A673 (cell line): ENCODE data around the gene CPPED1. TPM values are rescaled to one million over a fixed set of nuclear protein-coding genes. Genes with fewer than 3 reads are reported as not detected.

Experiments used
- BruUV-seq: library from RNA; stranded (reverse); fragments of 400-500 nt; replicated peaks from 2 replicates; lab custom pipeline; 2021; lab: Mats Ljungman, UMichigan
- CTCF ChIA-PET: fragments of 300-600 bp; sonication (Branson Sonifier 250); formaldehyde crosslinking; loops from one replicate; lab custom pipeline; 2022; ENCODE audit warnings: antibody characterized with exemption; lab: Charles Lee
- POLR2A ChIA-PET: fragments of 300-600 bp; sonication (Branson Sonifier 250); formaldehyde crosslinking; loops from one replicate; lab custom pipeline; 2022; ENCODE audit warnings: antibody characterized with exemption; ENCODE audit not compliant: low non-redundant PET; lab: Charles Lee
- DNase-seq: peaks from one replicate; pipeline ENCODE4 v3.0.0-alpha.2; 2015; ENCODE audit warnings: low spot score
- H3K27ac ChIP-seq: fragments of 200-600 bp; sonication (generic); 2 replicates; pipeline ENCODE4 v1.5.1; 2016; ENCODE audit warnings: mixed run types, low read depth, mild to moderate bottlenecking, mixed read lengths, antibody characterized with exemption, low read length; ENCODE audit not compliant: poor library complexity, severe bottlenecking
- H3K27me3 ChIP-seq: fragments of 200-600 bp; sonication (generic); replicated peaks from 2 replicates; pipeline ENCODE4 v1.6.1; 2017; ENCODE audit warnings: mixed run types, low read depth, mild to moderate bottlenecking, mixed read lengths, antibody characterized with exemption, low read length; ENCODE audit not compliant: insufficient read depth, poor library complexity
- H3K36me3 ChIP-seq: fragments of 200-600 bp; sonication (generic); 2 replicates; pipeline ENCODE4 v1.6.1; 2016; ENCODE audit warnings: mixed run types, mild to moderate bottlenecking, mixed read lengths, antibody characterized with exemption, low read length; ENCODE audit not compliant: insufficient read depth, poor library complexity, severe bottlenecking
- H3K4me1 ChIP-seq: fragments of 200-600 bp; sonication (generic); 2 replicates; pipeline ENCODE4 v1.6.1; 2017; ENCODE audit warnings: mixed run types, mild to moderate bottlenecking, mixed read lengths, antibody characterized with exemption, low read length; ENCODE audit not compliant: insufficient read depth, poor library complexity, severe bottlenecking
- H3K4me3 ChIP-seq: fragments of 200-600 bp; sonication (generic); 2 replicates; pipeline ENCODE4 v1.5.1; 2016; ENCODE audit warnings: low read depth, mixed run types, mild to moderate bottlenecking, mixed read lengths, low read length; ENCODE audit not compliant: poor library complexity, severe bottlenecking
- H3K9me3 ChIP-seq: fragments of 200-600 bp; sonication (generic); 2 replicates; pipeline ENCODE4 v1.6.1; 2016; ENCODE audit warnings: mixed run types, low read depth, mild to moderate bottlenecking, mixed read lengths, antibody characterized with exemption, low read length; ENCODE audit not compliant: poor library complexity, severe bottlenecking
- CTCF ChIP-seq: fragments of 300-800, 200-600 bp; sonication (generic); conservative IDR thresholded peaks from 2 replicates; pipeline ENCODE4 v1.5.1; 2017; ENCODE audit warnings: low read depth, mild to moderate bottlenecking, antibody characterized with exemption, low read length, moderate library complexity, mixed read lengths
- EZH2 ChIP-seq: fragments of 200-600 bp; sonication (generic); IDR thresholded peaks from 2 replicates; pipeline ENCODE4 v1.6.1; 2017; ENCODE audit warnings: borderline replicate concordance, low read depth, mild to moderate bottlenecking, mixed read lengths, antibody characterized with exemption, low read length; ENCODE audit not compliant: poor library complexity, severe bottlenecking
- intact Hi-C: fragments of 100-400 bp; cut with micrococcal nuclease; formaldehyde crosslinking; loops from one replicate; pipeline ENCODE4 v1.10.0; 2022; ENCODE audit not compliant: unreplicated experiment
- total RNA-seq: library from RNA; stranded (reverse); gene quantifications from 2 replicates; pipeline ENCODE4 v1.2.3, GENCODE V29; 2021

CPPED1 gene
- total RNA-seq, 1 experiment from 2014 or later, result 0.90 TPM

DNA sequence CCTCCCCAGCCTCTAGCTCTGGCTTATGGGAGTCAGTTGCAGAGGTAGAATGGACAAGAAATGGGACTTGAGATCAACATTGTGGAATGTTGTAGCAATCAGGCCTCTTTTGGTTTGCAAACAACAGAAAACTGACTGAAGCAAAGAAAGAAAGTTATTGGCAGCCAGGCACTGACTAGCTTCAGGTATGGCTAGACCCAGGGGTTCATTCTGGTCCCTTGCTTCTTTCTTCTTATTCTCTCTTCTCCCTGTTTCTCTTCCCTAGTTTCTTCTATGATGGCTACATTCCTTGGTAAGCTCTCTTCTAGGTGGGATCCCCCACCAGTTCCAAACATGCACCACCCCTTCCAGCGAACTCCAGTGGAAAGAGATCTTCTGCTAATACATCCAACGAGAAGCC lies 154.3 kb downstream of the CPPED1 start:
- CTCF ChIA-PET, result interaction anchor here (0.7 kb wide), 1 partner anchor 555 kb away, joined by 7 read pairs; no protein-coding TSS in a partner anchor
- TF ChIP-seq CTCF (no peak), EZH2 (no peak)

GRCh38 chr16:12646490-12647274 lies 157.0 kb downstream of the CPPED1 start:
- no TSS peak for BruUV-seq
- no peak for TF ChIP-seq CTCF
- TF ChIP-seq EZH2, result no peak
- POLR2A ChIA-PET, result no interaction called here

More for the DNA sequence above, 154.3 kb downstream of the CPPED1 start:
- POLR2A ChIA-PET, result no interaction called here
- Histone ChIP-seq H3K36me3 (no peaks in the 10 kb centered on the region), H3K4me3 (no peak overlapping the region), H3K27ac (no peak overlapping the region), H3K4me1 (no peaks in the 10 kb centered on the region), H3K9me3 (no peaks in the 10 kb centered on the region), H3K27me3 (no peaks in the 10 kb centered on the region)
- no peak for DNase-seq
- intact Hi-C loops, result no loop called here
- no TSS peak for BruUV-seq

DNA sequence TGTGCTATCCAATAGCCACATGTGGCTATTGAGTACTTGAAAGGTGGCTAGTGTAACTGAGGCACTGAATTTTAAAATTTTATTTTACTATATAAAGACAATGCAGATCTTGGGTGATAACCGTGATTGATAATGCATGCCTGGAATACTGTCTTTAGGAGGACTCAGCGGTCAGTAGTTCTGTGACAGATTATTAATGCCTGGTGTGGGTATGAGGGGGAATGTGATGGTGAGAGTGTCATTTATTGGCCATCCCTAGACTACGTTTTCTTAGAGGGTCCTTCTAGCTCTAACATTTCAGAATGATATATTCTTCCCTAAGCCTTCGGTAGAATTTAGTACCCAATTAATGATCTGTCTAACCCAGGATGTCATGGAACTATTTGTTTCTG lies 157.6 kb downstream of the CPPED1 start:
- H3K36me3 ChIP-seq, result no peaks in the 10 kb centered on the region
- no peak for DNase-seq
- TF ChIP-seq EZH2, result no peak
- TF ChIP-seq CTCF, result no peak
- intact Hi-C loops, result no loop called here
- H3K27me3 ChIP-seq, result no peaks in the 10 kb centered on the region
- H3K27ac ChIP-seq, result no peak overlapping the region
- H3K4me3 ChIP-seq, result no peak overlapping the region
- BruUV-seq, result no TSS peak
- H3K9me3 ChIP-seq, result no peaks in the 10 kb centered on the region
- POLR2A ChIA-PET, result no interaction called here
- CTCF ChIA-PET, result no interaction called here
- H3K4me1 ChIP-seq, result no peaks in the 10 kb centered on the region

More at GRCh38 chr16:12646490-12647274, 157.0 kb downstream of the CPPED1 start:
- H3K9me3 ChIP-seq, result no peaks in the 10 kb centered on the region
- H3K27me3 ChIP-seq, result no peaks in the 10 kb centered on the region
- H3K4me3 ChIP-seq, result no peak overlapping the region
- CTCF ChIA-PET, result no interaction called here
- no peak overlapping the region for H3K27ac ChIP-seq
- intact Hi-C loops, result no loop called here
- no peaks in the 10 kb centered on the region for H3K36me3 ChIP-seq
- no peaks in the 10 kb centered on the region for H3K4me1 ChIP-seq
- DNase-seq, result peak; percentile 55
